ENCODE results near the gene RASGRP2. TPM values are rescaled to one million over a fixed set of nuclear protein-coding genes. Genes with fewer than 3 reads are reported as not detected.

RASGRP2 gene
- total RNA-seq, 1 donor from 2014 or later: not detected

DNA sequence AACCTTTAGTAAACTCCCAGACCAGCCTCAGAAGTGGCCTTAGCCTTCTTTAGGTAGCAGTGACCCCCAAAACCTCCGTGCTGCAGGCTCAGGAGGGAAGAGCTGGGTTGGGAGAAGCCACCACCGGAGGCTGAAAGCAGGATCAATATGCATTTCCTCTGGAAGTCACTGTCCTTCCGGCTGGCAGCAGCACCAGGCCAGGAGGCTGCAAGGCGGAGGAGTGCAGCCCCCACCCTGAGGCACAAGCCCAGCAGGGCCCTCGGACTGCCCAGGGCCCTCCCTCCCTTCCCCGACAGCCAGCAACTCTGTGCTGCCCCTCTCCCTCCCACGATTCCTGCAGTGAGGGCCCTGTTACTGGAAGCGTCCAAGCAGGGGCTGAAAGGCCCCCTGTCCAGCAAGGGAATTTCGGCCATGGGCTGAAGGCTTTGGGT is 17.7 kb downstream of the RASGRP2 start:
- no peak for DNase-seq (ENCODE audit: low read depth)
- no peak overlapping the region for H3K4me3 ChIP-seq (ENCODE audit: low read depth, low read length)
- H3K36me3 ChIP-seq (ENCODE audit: control insufficient read depth, insufficient read depth, low read length): no peaks in the 10 kb centered on the region
- H3K27me3 ChIP-seq (ENCODE audit: control insufficient read depth, insufficient read depth, low read length): peaks cover 17% of the 10 kb centered on the region
- no peak for TF ChIP-seq CTCF (IDR thresholded peaks at IDR 0.05; ENCODE audit: insufficient read depth, low read length, severe bottlenecking)
- FAIRE-seq: no peak

DNA sequence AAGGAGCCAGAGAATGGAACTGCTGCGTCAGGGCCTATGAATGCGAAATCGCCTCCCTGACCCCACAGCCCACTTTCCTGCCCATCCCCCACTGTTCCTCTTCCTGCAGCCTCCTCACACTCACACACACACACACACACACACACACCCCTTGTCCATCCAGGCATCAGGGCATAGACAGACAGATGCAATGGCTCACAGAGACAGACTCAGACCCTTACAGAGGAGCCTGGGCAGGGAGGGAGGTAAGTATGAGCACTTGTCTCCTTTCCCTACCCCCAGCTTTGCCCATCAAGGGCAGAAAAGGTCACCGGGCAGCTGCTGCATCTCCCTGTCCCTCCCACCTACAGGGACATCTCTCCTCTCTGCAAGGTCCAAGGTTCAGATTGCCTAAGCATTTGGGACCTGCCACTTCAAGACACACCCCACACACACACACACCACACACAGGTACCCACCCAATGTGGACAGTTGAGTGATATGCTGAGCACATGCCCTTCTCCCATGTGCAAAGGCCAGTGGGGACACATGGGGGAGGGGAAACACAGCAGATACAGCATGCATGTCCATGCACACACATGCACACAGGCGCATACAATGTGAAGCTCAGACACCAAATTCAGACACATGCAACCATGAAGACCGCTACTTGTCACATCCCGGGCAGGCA is 18.9 kb downstream of the RASGRP2 start:
- FAIRE-seq (peak; percentile 32), DNase-seq (ENCODE audit: low read depth) (no peak)
- Histone ChIP-seq H3K4me3 (ENCODE audit: low read depth, low read length) (no peak overlapping the region), H3K36me3 (ENCODE audit: control insufficient read depth, insufficient read depth, low read length) (no peaks in the 10 kb centered on the region), H3K27me3 (ENCODE audit: control insufficient read depth, insufficient read depth, low read length) (peaks cover 15% of the 10 kb centered on the region)
- no peak for TF ChIP-seq CTCF (IDR thresholded peaks at IDR 0.05; ENCODE audit: insufficient read depth, low read length, severe bottlenecking)

DNA sequence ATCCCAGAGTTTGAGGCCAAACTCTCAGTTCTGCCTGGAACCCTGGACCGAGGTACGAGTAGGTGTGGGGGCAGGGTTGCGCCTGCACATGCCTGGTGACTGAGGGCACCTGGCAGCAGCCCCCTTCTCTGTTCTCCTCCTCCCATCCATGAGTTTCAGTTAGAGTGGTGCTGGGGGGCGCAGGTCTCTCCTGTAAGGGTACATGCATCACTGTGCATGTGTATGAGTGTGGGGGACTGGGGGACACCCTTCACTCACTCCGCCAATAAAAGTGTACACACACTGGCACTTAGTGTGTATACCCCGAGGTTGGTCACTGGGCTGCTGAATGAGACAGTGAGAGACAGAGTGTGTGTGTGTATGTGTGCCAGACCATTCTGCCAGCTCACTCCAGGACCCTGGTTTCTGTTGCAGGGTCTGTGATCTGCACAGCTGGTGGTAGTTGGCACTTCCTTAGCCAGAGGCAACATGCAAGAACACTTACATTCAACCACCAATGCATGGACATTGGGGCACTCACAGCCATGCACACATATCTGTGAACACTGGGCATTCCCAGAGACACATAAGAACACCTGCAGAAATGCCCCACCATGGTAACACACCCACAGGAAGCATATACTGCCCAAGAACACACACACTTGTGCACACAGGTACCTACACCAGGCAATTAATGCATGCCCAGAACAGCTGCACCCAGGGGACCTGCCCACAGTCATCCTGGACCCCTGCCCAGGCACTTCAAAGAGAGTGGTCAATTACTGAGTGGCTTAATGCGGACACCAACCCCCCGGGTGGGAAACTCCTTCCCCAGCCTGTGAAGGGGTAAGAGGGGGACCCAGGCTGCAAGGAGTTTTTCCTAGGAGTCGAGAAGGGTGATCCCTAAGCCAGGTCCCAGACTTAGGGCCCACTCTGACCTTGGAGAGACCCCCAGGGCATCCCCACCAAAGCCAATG is 19.8 kb downstream of the RASGRP2 start:
- H3K36me3 ChIP-seq (ENCODE audit: control insufficient read depth, insufficient read depth, low read length): no peaks in the 10 kb centered on the region
- DNase-seq (ENCODE audit: low read depth): no peak
- no peak for TF ChIP-seq CTCF (IDR thresholded peaks at IDR 0.05; ENCODE audit: insufficient read depth, low read length, severe bottlenecking)
- FAIRE-seq: peak; percentile 92
- H3K4me3 ChIP-seq (ENCODE audit: low read depth, low read length): no peak overlapping the region
- peaks cover 15% of the 10 kb centered on the region for H3K27me3 ChIP-seq (ENCODE audit: control insufficient read depth, insufficient read depth, low read length)

- DNase-seq (ENCODE audit: low read depth): peak; percentile 68
- peak; percentile 91 for TF ChIP-seq CTCF (IDR thresholded peaks at IDR 0.05; ENCODE audit: insufficient read depth, low read length, severe bottlenecking)
- Histone ChIP-seq H3K4me3 (ENCODE audit: low read depth, low read length) (peak within 1 kb of the TSS; percentile 44), H3K27me3 (ENCODE audit: control insufficient read depth, insufficient read depth, low read length) (peaks cover 18% of the 10 kb centered on the region), H3K36me3 (ENCODE audit: control insufficient read depth, insufficient read depth, low read length) (no peaks in the 10 kb centered on the region)
- no peak for FAIRE-seq
These were observed 20.6 kb downstream of the RASGRP2 start, which contains the start of gene NRXN2 for GRCh38 chr11:64723117-64723906. NRXN2 (minus strand) TSS chr11:64723197; CDS start chr11:64713699, 9,498 bp downstream.

DNA sequence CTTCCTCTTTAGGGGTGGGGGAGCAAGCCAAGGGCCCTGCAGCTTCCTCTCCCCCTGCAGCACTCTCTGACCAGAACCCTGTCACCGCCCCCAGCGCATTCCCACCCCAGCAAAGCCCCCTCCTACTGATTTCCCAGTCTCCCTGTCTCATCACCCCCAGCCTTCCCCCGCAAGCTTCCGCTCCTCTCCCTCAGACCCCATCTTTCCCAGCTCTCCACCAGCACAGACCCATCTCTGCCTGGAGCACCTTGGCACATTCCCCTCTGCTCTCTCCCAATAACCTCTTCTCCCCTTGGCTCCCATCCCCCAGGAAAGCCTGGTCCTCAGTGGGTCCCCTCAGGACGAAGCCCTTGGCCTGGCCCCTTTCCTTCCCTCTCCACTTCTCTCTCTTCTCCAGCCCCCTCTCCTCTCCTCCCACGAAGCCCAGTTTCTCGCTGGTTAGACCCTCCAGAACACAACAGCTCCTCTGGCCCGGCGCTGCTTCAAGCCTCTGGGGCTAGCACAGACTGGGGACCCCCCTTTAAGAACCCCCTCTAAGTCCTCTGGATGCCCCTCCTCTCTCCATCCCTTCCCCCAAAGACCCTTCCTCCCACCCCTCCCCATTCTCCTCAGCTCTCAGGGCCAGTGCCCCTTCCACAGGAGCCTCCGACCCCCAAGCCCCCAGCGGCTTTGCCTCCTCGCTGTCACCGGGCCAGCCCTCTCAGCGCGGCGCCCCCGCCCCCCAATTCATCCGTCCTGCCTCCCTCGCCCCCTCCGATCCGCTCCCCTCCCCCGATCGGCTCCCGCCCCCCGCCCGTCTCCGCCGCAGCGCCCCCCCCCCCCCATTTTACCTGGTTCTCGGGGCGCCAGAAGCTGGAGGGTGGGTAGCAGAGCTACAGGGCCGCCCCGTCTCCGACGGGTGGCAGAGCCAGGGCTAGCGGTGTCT is 21.5 kb downstream of the RASGRP2 start:
- Histone ChIP-seq H3K4me3 (ENCODE audit: low read depth, low read length) (no peak overlapping the region), H3K36me3 (ENCODE audit: control insufficient read depth, insufficient read depth, low read length) (no peaks in the 10 kb centered on the region), H3K27me3 (ENCODE audit: control insufficient read depth, insufficient read depth, low read length) (peaks cover 21% of the 10 kb centered on the region)
- DNase-seq (ENCODE audit: low read depth) (no peak), FAIRE-seq (no peak)
- no peak for TF ChIP-seq CTCF (IDR thresholded peaks at IDR 0.05; ENCODE audit: insufficient read depth, low read length, severe bottlenecking)
